H1 (cell line): ENCODE data around the gene ZNF814. TPM values are rescaled to one million over a fixed set of nuclear protein-coding genes. Genes with fewer than 3 reads are reported as not detected.

Source experiments
- CTCF ChIA-PET: fragments of 300-600 bp; sonication (Branson Sonifier 250); formaldehyde crosslinking; loops from one replicate; lab custom pipeline; 2021; ENCODE audit not compliant: partially characterized antibody; lab: Charles Lee
- POLR2A ChIA-PET: fragments of 300-600 bp; sonication (Branson Sonifier 250); formaldehyde crosslinking; loops from one replicate; lab custom pipeline; 2021; ENCODE audit warnings: inconsistent platforms; ENCODE audit not compliant: partially characterized antibody; lab: Charles Lee
- DNase-seq, 2 experiments: peaks; one replicate each; pipeline versions ENCODE4 v3.0.0 to v3.0.0-alpha.2; 2010 to 2022; ENCODE audit warnings: low spot score in 2 of 2, low read depth in 1 of 2, mixed read lengths in 1 of 2
- FAIRE-seq: peaks from 2 replicates; lab custom pipeline; 2011; peaks lifted over from hg19 to GRCh38; lab: Jason Lieb, UNC
- H2AFZ ChIP-seq: 2 replicates; pipeline ENCODE4 v1.8.1; 2012; ENCODE audit warnings: low read length, inconsistent platforms
- H2AK5ac ChIP-seq: 2 replicates; pipeline ENCODE4 v1.6.1; 2013; ENCODE audit warnings: low read depth, low read length
- H2BK120ac ChIP-seq: replicated peaks from 2 replicates; pipeline ENCODE3; 2013; ENCODE audit warnings: low read depth, low read length, inconsistent platforms
- H2BK12ac ChIP-seq: 2 replicates; pipeline ENCODE4 v1.6.1; 2013; ENCODE audit warnings: low read depth, low read length
- H2BK15ac ChIP-seq: 2 replicates; pipeline ENCODE4 v1.6.1; 2013; ENCODE audit warnings: low read length
- H2BK20ac ChIP-seq: 2 replicates; pipeline ENCODE4 v1.6.1; 2013; ENCODE audit warnings: low read length
- H2BK5ac ChIP-seq: 2 replicates; pipeline ENCODE4 v1.6.1; 2013; ENCODE audit warnings: low read depth, low read length
- H3K14ac ChIP-seq: 2 replicates; pipeline ENCODE4 v1.6.1; 2013; ENCODE audit warnings: inconsistent platforms; ENCODE audit not compliant: insufficient read length
- H3K18ac ChIP-seq: 2 replicates; pipeline ENCODE4 v1.6.1; 2013; ENCODE audit warnings: low read length; ENCODE audit errors: extremely low read depth
- H3K23ac ChIP-seq: 2 replicates; pipeline ENCODE4 v1.6.1; 2013; ENCODE audit warnings: inconsistent platforms; ENCODE audit not compliant: insufficient read length
- H3K23me2 ChIP-seq: 2 replicates; pipeline ENCODE4 v1.6.1; 2013; ENCODE audit warnings: low read depth, low read length
- H3K27ac ChIP-seq: 2 replicates; pipeline ENCODE4 v1.6.1; 2011; ENCODE audit warnings: low read depth, low read length, inconsistent platforms
- H3K27me3 ChIP-seq, 4 experiments: replicated peaks in 1 of 4; 1 replicate in 1 of 4; 2 replicates in 3 of 4; pipeline versions ENCODE4 v1.6.1 to v1.8.1; 2011 to 2013; ENCODE audit warnings: low read length in 3 of 4, mild to moderate bottlenecking in 3 of 4, inconsistent platforms in 2 of 4, mixed read lengths in 2 of 4, moderate library complexity in 1 of 4; ENCODE audit not compliant: control insufficient read depth in 3 of 4, insufficient read depth in 3 of 4; ENCODE audit errors: extremely low read depth in 1 of 4
- H3K36me3 ChIP-seq, 4 experiments: 2 replicates each; pipeline versions ENCODE4 v1.6.1 to v1.8.1; 2011 to 2013; ENCODE audit warnings: mild to moderate bottlenecking in 4 of 4, low read length in 3 of 4, moderate library complexity in 2 of 4, control low read depth in 1 of 4, inconsistent platforms in 1 of 4; ENCODE audit not compliant: insufficient read depth in 4 of 4, control insufficient read depth in 2 of 4
- H3K4ac ChIP-seq: replicated peaks from 2 replicates; pipeline ENCODE3; 2013; ENCODE audit warnings: low read length, low read depth, mixed read lengths, inconsistent platforms; ENCODE audit not compliant: insufficient read length
- H3K4me1 ChIP-seq, 4 experiments: replicated peaks in 1 of 4; 1 replicate in 1 of 4; 2 replicates in 3 of 4; pipeline versions ENCODE4 v1.6.1 to v1.8.1; 2011 to 2013; ENCODE audit warnings: low read length in 3 of 4, inconsistent platforms in 2 of 4, mixed read lengths in 1 of 4; ENCODE audit not compliant: insufficient read depth in 4 of 4, control insufficient read depth in 3 of 4
- H3K4me2 ChIP-seq, 2 experiments: 2 replicates each; pipeline versions ENCODE4 v1.6.1 to v1.8.1; 2011 to 2013; ENCODE audit warnings: low read depth in 2 of 2, low read length in 2 of 2, control low read depth in 1 of 2, inconsistent platforms in 1 of 2, mild to moderate bottlenecking in 1 of 2; ENCODE audit not compliant: insufficient read depth in 1 of 2
- H3K4me3 ChIP-seq, 4 experiments: fragments of 200-600, 300-600 bp in 1 of 4; sonication (generic), shearing (Covaris generic), sonication (Bioruptor Twin) in 1 of 4; 2 replicates each; pipeline versions ENCODE4 v1.5.1 to v1.8.1; 2011 to 2016; ENCODE audit warnings: low read length in 4 of 4, low read depth in 3 of 4, control low read depth in 2 of 4, inconsistent platforms in 2 of 4, mild to moderate bottlenecking in 2 of 4, mixed read lengths in 1 of 4, moderate library complexity in 1 of 4; ENCODE audit not compliant: insufficient read depth in 2 of 4; ENCODE audit errors: extremely low read depth in 1 of 4
- H3K56ac ChIP-seq: replicated peaks from 2 replicates; pipeline ENCODE3; 2013; ENCODE audit warnings: low read depth, mild to moderate bottlenecking, mixed read lengths, low read length, inconsistent platforms; ENCODE audit not compliant: insufficient read length
- H3K79me1 ChIP-seq: 2 replicates; pipeline ENCODE4 v1.6.1; 2013; ENCODE audit warnings: low read depth, low read length, control low read depth
- H3K79me2 ChIP-seq, 2 experiments: 2 replicates each; pipeline versions ENCODE4 v1.6.1 to v1.8.1; 2012 to 2013; ENCODE audit warnings: low read length in 2 of 2, mild to moderate bottlenecking in 2 of 2, inconsistent platforms in 1 of 2; ENCODE audit not compliant: insufficient read depth in 2 of 2, control insufficient read depth in 1 of 2
- H3K9ac ChIP-seq, 4 experiments: replicated peaks in 1 of 4; 1 replicate in 1 of 4; 2 replicates in 3 of 4; pipeline versions ENCODE4 v1.6.1 to v1.8.1; 2011 to 2013; ENCODE audit warnings: low read depth in 3 of 4, low read length in 3 of 4, control low read depth in 2 of 4, mild to moderate bottlenecking in 2 of 4, moderate library complexity in 2 of 4, inconsistent platforms in 1 of 4; ENCODE audit errors: extremely low read depth in 1 of 4
- H3K9me3 ChIP-seq, 2 experiments: 2 replicates each; pipeline versions ENCODE4 v1.6.1 to v1.8.1; 2012 to 2013; ENCODE audit warnings: mild to moderate bottlenecking in 2 of 2, moderate library complexity in 2 of 2, control low read depth in 1 of 2, inconsistent platforms in 1 of 2, low read depth in 1 of 2, low read length in 1 of 2, mixed read lengths in 1 of 2; ENCODE audit not compliant: insufficient read depth in 2 of 2
- H4K20me1 ChIP-seq, 2 experiments: replicated peaks in 1 of 2; 2 replicates each; pipeline versions ENCODE3 to v1.8.1; 2011 to 2013; ENCODE audit warnings: inconsistent platforms in 2 of 2, low read length in 2 of 2, mild to moderate bottlenecking in 1 of 2; ENCODE audit not compliant: insufficient read depth in 2 of 2, control insufficient read depth in 1 of 2
- H4K5ac ChIP-seq: 2 replicates; pipeline ENCODE4 v1.6.1; 2013; ENCODE audit warnings: low read length, low read depth, mixed read lengths, inconsistent platforms; ENCODE audit not compliant: insufficient read length
- H4K8ac ChIP-seq: 2 replicates; pipeline ENCODE4 v1.8.0; 2013; ENCODE audit warnings: mild to moderate bottlenecking, moderate library complexity, low read length, inconsistent platforms; ENCODE audit not compliant: insufficient read depth; ENCODE audit errors: extremely low read depth
- H4K91ac ChIP-seq: replicated peaks from 2 replicates; pipeline ENCODE3; 2013; ENCODE audit warnings: low read length, mixed read lengths, inconsistent platforms; ENCODE audit not compliant: insufficient read length
- EZH2 ChIP-seq: fragments of 200-600 bp; sonication (generic); IDR thresholded peaks from 2 replicates; pipeline ENCODE4 v1.7.1; 2012; ENCODE audit warnings: low read depth, mild to moderate bottlenecking, moderate library complexity, low read length, inconsistent platforms; ENCODE audit not compliant: severe bottlenecking
- JUN ChIP-seq: IDR thresholded peaks from 2 replicates; pipeline ENCODE4 v1.6.1; 2011; ENCODE audit warnings: low read depth, mild to moderate bottlenecking, improper control_type of control experiment, low read length
- KDM1A ChIP-seq: fragments of 200-600, 300-600 bp; sonication (generic); IDR thresholded peaks from 2 replicates; pipeline ENCODE4 v1.7.1; 2016; ENCODE audit warnings: mild to moderate bottlenecking, low read length, borderline replicate concordance
- KDM4A ChIP-seq: IDR thresholded peaks from one replicate; pipeline ENCODE4 v1.7.1; 2012; ENCODE audit warnings: low read depth, mild to moderate bottlenecking, moderate library complexity, low read length, inconsistent platforms; ENCODE audit not compliant: severe bottlenecking
- NANOG ChIP-seq: IDR thresholded peaks from 2 replicates; pipeline ENCODE4 v1.6.1; 2011; ENCODE audit warnings: low read length, low read depth, mild to moderate bottlenecking, inconsistent platforms; ENCODE audit not compliant: insufficient read depth, poor library complexity, severe bottlenecking
- PHF8 ChIP-seq: fragments of 200-600 bp; sonication (generic); conservative IDR thresholded peaks from 2 replicates; pipeline ENCODE4 v1.7.1; 2012; ENCODE audit warnings: low read depth, mild to moderate bottlenecking, inconsistent platforms, low read length, moderate library complexity
- POLR2A ChIP-seq, 2 experiments: IDR thresholded peaks; 1 replicate in 1 of 2; 2 replicates in 1 of 2; pipeline ENCODE4 v1.6.1; 2011; ENCODE audit warnings: low read depth in 2 of 2, low read length in 2 of 2, mild to moderate bottlenecking in 2 of 2; ENCODE audit errors: control extremely low read depth in 1 of 2
- RFX5 ChIP-seq: IDR thresholded peaks from 2 replicates; pipeline ENCODE4 v1.6.1; 2011; ENCODE audit warnings: low read depth, low read length, improper control_type of control experiment, borderline replicate concordance
- RXRA ChIP-seq: IDR thresholded peaks from 2 replicates; pipeline ENCODE4 v1.6.1; 2011; ENCODE audit warnings: low read depth, mild to moderate bottlenecking, low read length, moderate library complexity; ENCODE audit not compliant: insufficient read depth
- SP1 ChIP-seq: IDR thresholded peaks from 2 replicates; pipeline ENCODE4 v1.6.1; 2011; ENCODE audit warnings: low read depth, low read length
- SUZ12 ChIP-seq: fragments of 200-600 bp; sonication (generic); IDR thresholded peaks from 2 replicates; pipeline ENCODE4 v1.6.1; 2012; ENCODE audit warnings: mild to moderate bottlenecking, inconsistent platforms, low read length, moderate library complexity, mixed read lengths
- TAF1 ChIP-seq: IDR thresholded peaks from 2 replicates; pipeline ENCODE4 v1.6.1; 2011; ENCODE audit warnings: mild to moderate bottlenecking, low read depth, low read length
- TBP ChIP-seq: IDR thresholded peaks from 2 replicates; pipeline ENCODE4 v1.6.1; 2011; ENCODE audit warnings: low read depth, low read length, improper control_type of control experiment
- TCF12 ChIP-seq: IDR thresholded peaks from 2 replicates; pipeline ENCODE4 v1.6.1; 2011; ENCODE audit warnings: low read depth, mild to moderate bottlenecking, low read length
- WGBS, 2 experiments: shearing (Covaris generic) in 1 of 2; methylation state at CpG; one replicate each; pipeline versions ENCODE4 v1.1.6 to v1.1.7; 2013 to 2015; ENCODE audit warnings: low lambda C conversion rate in 2 of 2, mixed read lengths in 2 of 2, inconsistent platforms in 1 of 2, low coverage in 1 of 2, missing lambda C conversion rate in 1 of 2; ENCODE audit not compliant: insufficient replicate concordance in 2 of 2, insufficient coverage in 1 of 2, insufficient read length in 1 of 2; ENCODE audit errors: extremely low coverage in 1 of 2, missing lambda C conversion rate in 1 of 2; 5-methylcytosine and 5-hydroxymethylcytosine counted together
- polyA plus RNA-seq, 7 experiments: library from polyadenylated mRNA; depleted of rRNA in 3 of 7; stranded (reverse) in 5 of 7; unstranded in 2 of 7; fragments of >200 nt in 5 of 7; fragments of 200-250 nt in 2 of 7; gene quantifications; 1 replicate in 5 of 7; 2 replicates in 1 of 7; 4 replicates in 1 of 7; pipeline versions ENCODE4 v1.2.1 to v1.2.3, GENCODE V29; 2011 to 2013; ENCODE audit warnings: missing spikeins in 2 of 7, mixed read lengths in 2 of 7
- total RNA-seq: library from RNA; stranded (reverse); fragmentation: NEBNext Ultra II Directional; extraction: Animal tissue kit (Norgen Biotek cat#: 25700); gene quantifications from 2 replicates; pipeline ENCODE4 v1.2.1, GENCODE V29; 2021

ZNF814 gene
- total and polyA plus RNA-seq, 2 of the 8 experiments (the other 6 are each of a cell fraction or from before 2014, with no cell fraction given), result 90.9 to 99.6 TPM

- Histone ChIP-seq H3K18ac (no peak overlapping the region), H4K5ac (no peak overlapping the region), H2AFZ (no peak overlapping the region), H3K14ac (no peak overlapping the region), H3K23ac (no peak overlapping the region), H3K4me1 (peaks cover 2 to 7% (median 3%) of the 10 kb centered on the region in 4 experiments; a peak in 6 of 7 replicates), H3K36me3 (peaks cover 0 to 11% (median 0%) of the 10 kb centered on the region in 4 experiments; a peak in 3 of 8 replicates), H4K8ac (no peak overlapping the region), H3K4ac (no peak overlapping the region), H3K79me1 (peaks cover 4% of the 10 kb centered on the region; the same call in 1 of the 2 replicates), H3K27ac (no peak overlapping the region), H2BK120ac (no peak overlapping the region), H3K9ac (peak overlapping the region in 3 of 4 experiments; percentile 8 to 83 (median 16); a peak in 3 of 7 replicates), H2BK12ac (no peak overlapping the region), H3K27me3 (no peaks in the 10 kb centered on the region), H2BK5ac (no peak overlapping the region), H2BK15ac (no peak overlapping the region), H3K9me3 (no peaks in the 10 kb centered on the region), H2AK5ac (0 out of 2 replicates have a peak overlapping the region, but pooled peaks have one; percentile 65), H2BK20ac (no peak overlapping the region), H4K20me1 (peaks cover 4 to 7% of the 10 kb centered on the region in 2 experiments), H3K4me3 (peak overlapping the region; percentile 84 to 99 (median 96)), H3K79me2 (peaks cover 18 to 60% of the 10 kb centered on the region in 2 experiments), H3K23me2 (peaks cover 3% of the 10 kb centered on the region), H3K56ac (no peak overlapping the region), H4K91ac (no peak overlapping the region), H3K4me2 (peak overlapping the region; percentile 67 to 81)
- DNase-seq, result no peak
- ChIA-PET CTCF (interaction anchor here (1.5 to 3.8 kb wide), 2 partner anchors 8 to 20 kb away, joined by 7 to 15 read pairs; partner anchors contain the start of gene ZNF587B), POLR2A (interaction anchor here (0.5 to 5.6 kb wide), 8 partner anchors 10 to 363 kb away, joined by 3 to 52 read pairs (median 6); partner anchors contain the start of genes ZNF587 and ZNF587B)
- FAIRE-seq, result no peak
- 83% methylated on average over 6 of the region's 6 CpGs; no CpG with 5 or more reads in 1 of the 2 experiments for WGBS, 2 experiments
- TF ChIP-seq TAF1 (no peak), PHF8 (no peak), NANOG (no peak), TCF12 (no peak), RXRA (no peak), RFX5 (no peak), KDM1A (no peak), SUZ12 (no peak), POLR2A (IDR thresholded peaks at IDR 0.05; ENCODE audit: control extremely low read depth in 1 of 2, low read depth in 2 of 2, low read length in 2 of 2) (no peak), SP1 (no peak), JUN (no peak), KDM4A (no peak), TBP (no peak), EZH2 (no peak)
Measured at GRCh38 chr19:57820599-57820998, 68.2 kb downstream of the ZNF814 start.
